Vagina (tissue), 2 donors: ENCODE data around the gene CABLES2.

Source experiments
- CTCF ChIP-seq, 3 experiments: fragments of 450-650 bp in 2 of 3; fragments of 200-600 bp in 1 of 3; sonication (generic) in 1 of 3; IDR thresholded peaks; one replicate each; pipeline ENCODE4 v1.5.1; 2017 to 2019; ENCODE audit warnings: antibody characterized with exemption in 3 of 3, mild to moderate bottlenecking in 2 of 3, moderate library complexity in 2 of 3
- POLR2AphosphoS5 ChIP-seq, 2 donors: sonication (generic); formaldehyde crosslinking; IDR thresholded peaks; one replicate each; pipeline ENCODE4 v1.9.0; 2017; ENCODE audit warnings: antibody characterized with exemption in 2 of 2, mild to moderate bottlenecking in 2 of 2, low read depth in 1 of 2; ENCODE audit not compliant: insufficient read depth in 1 of 2

- no peak for TF ChIP-seq CTCF (IDR thresholded peaks at IDR 0.05)
- TF ChIP-seq POLR2AphosphoS5 (IDR thresholded peaks at IDR 0.05; ENCODE audit: insufficient read depth in 1 of 2, low read depth in 1 of 2), result no peak
These were observed 9.9 kb upstream of the CABLES2 start for GRCh38 chr20:62416651-62417637.
